Ureter (tissue), 1 donor: Measurements from ENCODE around the gene BDNF. TPM values are rescaled to one million over a fixed set of nuclear protein-coding genes. Genes with fewer than 3 reads are reported as not detected.

ENCODE experiments used
- DNase-seq: peaks from one replicate; pipeline ENCODE4 v3.0.0-alpha.2; 2020; ENCODE audit warnings: low spot score
- total RNA-seq: library from RNA; stranded (reverse); gene quantifications from one replicate; pipeline ENCODE4 v1.2.4, GENCODE V29; 2023
- donor health status: DM: yes; HTN: yes; CAD: no.

Gene BDNF
- total RNA-seq, 1 donor from 2014 or later, result 6.0 TPM

DNA sequence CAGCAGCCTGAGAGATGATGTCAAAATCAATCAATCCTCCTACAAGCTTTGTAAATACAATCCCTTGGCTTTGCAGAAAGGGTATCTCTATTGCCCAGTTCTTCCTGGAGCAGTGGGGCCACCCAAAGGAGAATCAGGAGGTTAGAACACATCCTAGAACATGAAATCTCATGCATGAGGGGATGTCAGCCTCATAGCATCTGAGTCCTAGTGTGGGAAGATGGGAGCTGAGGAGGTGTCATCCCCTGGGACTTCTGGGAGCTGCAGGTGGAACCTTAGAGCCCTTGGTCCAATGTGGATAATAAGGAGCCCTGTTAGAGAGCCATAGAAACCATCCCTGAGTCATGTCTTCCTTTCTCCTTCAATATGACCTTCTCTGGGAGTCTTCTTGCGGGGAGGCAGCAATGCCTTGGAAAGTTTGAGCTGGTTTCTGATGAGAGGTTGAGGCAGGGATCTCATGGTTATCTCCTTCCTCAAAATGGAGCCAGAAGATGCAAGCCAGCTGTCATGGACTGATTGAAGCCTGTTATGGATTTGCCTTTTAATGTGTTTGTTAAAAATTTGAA is 74.8 kb downstream of the BDNF start:
- no peak for DNase-seq

DNA sequence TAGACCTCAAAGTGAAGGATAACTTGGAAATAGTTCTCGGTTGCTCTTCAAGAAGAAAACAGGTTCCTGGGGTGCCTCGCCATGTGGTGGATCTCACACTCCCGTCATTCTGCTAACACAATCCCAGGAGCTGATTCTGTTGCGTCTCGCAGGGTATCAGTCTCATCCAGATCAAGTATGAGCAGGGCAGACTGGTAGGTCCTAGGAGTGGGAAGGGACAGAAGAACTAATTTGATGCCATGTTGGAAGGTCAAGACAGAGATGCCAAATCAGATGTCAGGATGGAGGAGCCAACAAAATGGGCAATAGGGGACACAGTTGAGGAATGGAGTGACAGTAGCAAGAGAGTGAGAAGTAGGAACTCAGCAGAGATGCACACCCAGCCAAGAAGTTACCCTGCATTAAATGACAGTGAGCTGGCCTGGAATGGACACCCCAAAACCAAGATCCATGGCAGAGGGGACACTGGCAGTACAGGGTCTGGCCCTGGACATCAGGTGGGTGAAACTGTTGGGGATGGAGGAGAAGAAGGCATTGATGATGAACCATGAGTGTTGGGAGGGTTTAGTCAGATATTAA is 76.2 kb downstream of the BDNF start:
- DNase-seq, result no peak

DNA sequence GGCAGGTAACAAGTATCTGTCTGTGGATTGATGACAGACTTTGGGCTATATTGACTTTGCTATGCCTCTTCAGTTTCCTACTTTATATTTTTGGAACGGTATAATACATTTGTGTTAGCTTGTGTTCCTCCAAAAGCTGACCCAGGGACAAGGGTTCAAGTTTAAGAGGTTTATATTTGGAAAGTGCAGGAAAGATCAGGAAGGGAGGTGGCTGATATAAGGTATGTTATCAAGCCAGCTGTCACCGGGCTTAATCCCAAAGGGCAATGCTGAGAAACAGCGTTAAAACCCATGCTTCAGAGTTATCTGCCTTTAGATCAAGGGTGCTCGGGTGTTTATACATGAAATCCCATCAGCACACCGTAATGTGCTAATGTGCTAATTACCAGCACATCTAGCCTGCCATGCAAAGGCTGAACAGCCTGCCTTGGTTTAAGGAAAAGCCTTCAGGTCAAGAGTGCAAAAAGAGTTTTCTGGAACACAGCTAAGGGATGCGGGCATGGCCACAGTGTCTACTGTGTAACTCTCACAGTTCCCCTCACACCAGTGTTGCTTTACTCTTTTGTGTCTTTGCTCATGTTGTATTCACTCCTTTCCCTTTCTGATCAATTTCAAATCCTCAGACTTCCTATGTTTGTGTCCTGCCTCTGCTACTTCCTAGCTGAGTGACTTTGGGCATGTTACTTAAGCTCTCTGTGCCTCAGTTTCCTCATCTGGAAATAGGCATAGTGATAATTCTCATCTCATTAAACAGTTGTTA is 77.5 kb downstream of the BDNF start:
- no peak for DNase-seq

DNA sequence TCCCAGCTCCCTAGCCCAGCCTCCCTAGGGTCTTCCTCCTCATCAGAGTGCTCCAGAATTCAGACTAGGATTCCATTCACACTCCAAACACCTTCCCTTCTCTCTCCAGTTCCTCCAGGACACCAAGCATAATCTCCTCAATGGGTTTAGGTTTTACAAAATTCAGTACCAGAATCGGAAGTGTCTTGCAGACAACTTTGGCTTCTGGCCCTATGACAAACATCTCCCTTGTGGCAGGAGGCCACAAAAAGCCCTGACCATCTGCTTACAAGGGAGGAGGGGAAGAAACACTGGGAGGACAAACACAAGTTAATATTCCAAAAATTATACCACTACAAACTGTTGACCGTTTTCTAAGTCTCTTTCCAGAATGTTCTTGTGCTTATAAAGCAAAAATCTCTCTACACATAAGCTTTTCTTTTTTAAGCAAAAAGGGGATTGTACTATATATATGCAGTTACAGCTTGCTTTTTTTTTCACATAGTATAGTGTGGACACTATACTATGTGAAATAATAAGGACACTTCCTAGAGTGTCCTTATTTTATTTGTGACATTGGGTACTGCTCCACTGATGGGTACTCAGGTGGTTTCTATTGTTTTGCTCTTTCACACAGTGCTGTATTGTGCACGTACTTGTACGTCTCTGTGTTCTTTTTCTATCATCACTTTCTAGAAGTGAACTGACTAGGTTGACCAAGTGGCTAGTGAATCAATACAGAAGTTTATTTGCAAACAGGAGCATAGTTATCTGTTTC is 78.7 kb downstream of the BDNF start:
- DNase-seq, result no peak

DNA sequence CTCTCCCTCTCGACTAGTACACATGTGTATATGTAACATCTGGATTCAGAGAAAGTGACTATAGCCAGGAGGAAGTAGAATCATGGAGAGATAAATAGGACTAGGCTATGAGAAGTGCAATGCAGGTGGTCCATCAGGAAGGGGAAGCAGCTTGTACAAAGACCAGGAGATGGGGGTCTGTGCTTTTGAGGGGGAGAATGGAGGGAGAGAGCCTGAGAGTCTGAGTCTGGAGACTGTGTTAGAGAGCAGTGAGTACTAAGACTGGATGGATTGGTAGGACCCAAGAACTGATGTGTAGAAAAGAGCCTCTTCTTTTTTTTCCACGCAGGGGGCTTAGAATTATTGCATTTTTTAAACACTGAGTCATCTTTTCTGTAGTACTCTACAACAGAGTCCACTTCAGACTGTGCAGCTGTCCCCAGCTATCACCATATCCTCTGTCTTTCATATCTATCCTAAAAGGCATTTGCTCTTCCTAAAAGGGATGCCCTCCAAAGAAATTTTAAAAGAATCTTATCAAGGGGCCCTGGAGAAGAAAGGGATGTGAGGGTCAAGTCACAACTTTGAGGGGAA is 80.4 kb downstream of the BDNF start:
- no peak for DNase-seq

DNA sequence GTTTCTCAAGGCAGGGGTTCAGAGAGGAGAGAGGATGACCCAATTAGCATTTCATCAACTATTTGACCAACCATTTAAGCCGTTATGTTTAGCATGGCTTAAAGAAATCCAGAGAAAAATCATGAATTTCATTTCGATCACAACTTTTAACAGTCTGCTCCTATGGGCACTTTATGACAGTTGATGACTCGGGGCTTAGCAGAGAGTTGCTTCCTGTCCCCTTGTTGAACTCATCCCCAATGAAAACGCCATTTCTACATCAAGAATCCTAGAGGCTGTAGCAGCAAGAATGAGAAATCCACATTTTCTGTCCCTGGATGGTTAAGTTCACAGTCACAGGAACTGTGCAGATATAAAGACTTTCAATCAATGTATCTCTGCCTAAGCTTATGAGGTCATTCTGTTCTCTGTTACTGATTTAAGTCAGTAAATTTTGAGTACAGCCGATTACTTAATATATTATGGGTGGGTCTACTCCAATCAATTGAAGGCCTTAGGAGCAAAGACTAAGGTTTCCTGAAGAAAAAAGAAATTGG is 81.1 kb downstream of the BDNF start:
- no peak for DNase-seq

DNA sequence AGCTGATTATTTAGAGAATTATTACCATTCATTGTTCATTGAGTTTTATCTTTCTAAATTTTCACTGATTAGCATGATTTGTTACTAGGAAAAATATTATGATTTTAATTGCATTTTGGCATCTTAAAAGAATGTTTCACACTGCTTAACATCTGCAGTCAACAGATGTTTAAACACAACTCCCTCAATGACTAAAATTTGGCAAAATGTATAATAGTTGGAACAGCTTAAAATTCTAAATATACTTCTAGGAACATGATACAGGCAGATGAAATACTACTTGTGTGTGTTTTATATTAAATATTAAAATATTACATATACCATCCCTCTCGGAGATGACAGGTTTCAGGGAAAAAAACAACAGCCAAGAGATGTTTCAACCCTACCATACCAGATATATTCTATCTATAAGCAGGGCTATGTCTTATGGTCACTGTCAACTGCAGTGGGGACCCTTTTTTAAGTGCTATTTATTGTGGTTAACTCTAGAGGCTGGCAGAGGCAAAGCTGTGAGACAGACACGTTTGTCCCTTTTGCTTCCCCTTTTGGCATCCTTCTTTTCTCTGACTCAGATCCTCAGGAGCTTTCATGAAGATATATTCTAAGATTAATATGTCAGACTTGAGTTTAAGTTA is 81.9 kb downstream of the BDNF start:
- no peak for DNase-seq

DNA sequence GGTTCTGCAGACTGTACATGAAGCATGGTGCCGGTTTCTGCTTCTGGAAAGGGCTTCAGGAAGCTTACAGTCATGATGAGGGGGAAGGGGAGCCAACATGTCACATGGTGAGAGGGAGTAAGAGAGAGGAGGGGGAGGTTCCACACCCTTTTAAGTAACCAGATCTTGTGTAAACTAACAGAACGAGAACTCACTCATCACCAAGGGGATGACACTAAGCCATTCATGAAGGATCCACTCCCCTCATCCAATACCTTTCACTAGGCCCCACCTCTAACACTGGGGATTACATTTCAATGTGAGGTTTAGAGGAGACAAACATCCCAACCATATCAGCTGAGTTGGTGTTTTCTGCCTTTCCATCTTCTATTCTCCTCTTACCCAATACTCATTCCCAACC is 83.5 kb downstream of the BDNF start:
- DNase-seq, result no peak

DNA sequence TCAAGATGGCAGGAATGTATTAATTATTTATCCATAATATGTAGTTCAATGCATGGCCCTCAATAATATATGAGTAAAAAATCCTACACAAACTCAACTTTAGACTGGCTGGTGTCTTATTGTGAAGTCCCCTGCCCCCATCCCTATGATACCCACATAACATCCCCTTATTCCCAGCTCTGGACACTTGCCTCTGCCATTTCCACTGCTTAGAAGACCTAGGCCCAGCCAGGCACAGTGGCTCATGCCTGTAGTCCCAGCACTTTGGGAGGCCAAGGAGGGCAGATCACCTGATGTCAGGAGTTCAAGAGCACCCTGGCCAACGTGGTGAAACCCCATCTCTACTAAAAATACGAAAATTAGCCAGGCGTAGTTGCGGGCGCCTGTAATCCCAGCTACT is 84.4 kb downstream of the BDNF start:
- no peak for DNase-seq

DNA sequence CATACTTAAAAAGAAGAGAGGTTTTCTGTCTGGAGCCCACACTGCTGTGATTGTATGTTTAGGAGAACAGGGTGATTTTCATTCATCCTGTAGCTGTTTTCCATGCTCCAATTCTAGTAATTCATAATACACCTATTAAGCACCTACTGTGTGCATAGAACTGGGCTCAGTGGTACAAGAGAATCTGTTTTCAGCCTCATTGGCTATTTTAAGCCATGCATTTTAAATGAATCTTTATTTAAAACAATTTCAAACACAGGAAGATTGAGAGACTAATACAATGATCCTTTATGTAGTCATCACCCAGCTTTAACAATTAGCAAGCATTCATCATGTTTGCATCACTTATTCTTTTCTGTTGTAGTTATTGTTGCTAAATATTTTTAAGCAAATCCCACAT is 86.2 kb downstream of the BDNF start:
- no peak for DNase-seq

DNA sequence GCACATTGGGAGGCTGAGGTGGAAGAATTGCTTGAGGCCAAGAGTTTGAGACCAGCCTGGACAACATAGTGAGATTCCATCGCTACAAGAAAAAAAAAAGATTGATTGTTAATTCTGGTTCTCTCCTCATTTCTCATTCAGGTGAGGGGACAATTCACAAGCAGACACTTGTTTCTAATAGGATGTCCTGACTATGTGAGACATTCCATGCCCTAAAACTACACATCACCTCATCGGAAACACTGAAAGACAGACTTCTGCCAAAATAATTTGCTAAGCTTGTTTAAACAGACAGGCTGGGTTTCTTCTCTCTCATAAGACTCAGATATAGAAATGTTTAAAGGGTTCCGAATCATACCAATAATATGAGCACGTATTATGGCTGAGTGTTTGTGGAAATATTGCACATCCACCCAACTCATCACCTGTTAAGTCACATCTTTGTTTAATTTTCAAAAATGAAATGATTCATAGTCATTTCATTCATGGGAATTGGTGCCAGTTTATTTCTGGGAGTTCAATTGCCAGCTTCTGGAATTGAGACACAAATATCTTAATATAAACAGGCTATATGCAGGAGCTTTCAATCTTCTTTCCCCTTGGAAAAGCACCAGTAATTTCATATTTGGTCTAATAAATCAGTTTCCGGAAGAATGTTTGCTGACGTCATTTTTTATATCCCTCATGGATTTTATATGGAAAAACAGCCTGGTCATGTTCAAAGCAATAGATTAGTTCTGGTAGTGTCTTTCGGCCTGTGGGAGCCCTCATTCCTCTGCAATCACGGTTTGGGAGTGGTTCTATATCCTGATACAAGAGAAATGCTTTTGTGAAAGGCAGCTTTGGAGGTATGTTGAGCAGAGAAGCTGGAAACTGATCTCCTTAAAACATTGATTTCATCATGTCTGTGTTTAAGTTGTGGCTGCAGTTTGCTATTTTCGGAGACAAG is 87.0 kb downstream of the BDNF start:
- DNase-seq, result no peak

DNA sequence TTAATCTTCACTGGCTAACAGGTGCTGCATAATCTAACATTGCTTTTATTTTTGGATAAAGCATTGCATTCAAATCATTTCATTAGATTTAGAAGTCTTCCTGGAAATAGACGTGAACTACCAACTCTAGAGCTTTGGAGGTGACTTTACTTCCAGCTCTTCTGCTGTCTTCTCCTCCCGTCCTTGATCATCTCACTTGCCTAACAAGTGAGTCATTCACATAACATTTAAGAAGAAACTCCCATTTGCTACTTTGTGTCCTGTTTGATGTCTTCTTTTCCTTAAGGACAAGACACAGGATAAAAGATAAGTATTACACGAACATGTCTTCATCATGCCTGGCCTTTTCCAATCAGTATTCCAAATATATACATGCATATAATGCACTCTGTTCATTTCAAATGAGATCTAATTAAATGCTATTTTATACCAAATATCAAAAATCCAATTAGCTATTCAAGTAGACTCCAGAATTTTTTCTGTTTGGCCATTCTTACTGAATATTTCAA is 88.3 kb downstream of the BDNF start:
- no peak for DNase-seq

DNA sequence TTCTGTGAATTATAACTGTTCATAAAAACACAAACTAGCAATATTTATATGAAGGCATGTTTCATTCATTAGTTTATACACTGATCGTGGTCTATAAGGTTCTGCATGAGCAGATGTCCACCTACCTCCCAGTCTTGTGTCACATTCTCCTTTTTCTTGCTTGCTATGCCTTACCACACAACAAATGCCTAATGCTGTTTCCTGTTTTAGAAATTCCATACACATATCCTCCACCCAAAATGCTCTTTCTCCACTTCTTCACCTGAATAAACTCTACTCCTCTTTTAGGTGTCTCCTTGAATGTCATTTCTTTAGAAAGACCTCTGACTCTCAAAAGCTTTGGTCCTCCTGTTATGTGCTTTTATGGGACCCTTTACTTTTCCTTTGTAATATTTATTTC is 88.9 kb downstream of the BDNF start:
- DNase-seq, result no peak

DNA sequence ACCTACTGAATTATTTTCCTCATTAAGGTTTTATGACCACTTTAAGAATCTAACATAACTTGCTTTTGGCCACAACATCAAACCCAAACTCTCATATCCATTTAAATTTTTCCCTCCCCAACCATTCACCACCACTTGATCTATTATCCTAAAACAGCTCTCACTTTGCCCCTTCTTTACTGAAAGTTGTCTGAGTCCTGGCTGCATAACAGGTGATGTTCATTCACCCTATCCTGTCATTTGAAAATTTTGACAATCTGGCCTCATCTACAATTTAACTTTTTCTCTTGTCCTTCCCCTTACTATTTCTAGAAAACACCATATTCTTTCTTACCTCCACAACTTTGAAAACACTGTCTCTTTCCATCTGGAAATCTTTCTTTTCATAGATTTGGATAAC is 89.3 kb downstream of the BDNF start:
- no peak for DNase-seq

DNA sequence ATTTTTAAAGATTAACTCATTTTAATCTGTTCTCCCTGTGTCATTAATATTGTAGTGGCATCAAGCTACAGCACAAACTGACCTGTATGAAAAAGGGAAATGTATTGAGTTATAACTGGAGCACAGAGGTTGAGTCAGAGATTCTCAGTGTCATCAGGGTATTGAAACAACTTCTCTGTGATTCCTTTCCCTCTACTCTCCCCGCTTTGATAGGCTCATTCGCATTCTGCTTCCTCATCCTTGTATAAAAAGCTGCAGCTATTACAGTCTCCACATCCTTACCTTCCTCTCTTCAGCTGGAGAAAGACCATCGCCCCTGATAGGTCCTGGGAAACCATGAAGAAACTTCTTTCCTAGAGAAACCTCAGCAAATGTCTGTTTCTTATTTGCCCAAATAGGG is 90.0 kb downstream of the BDNF start:
- DNase-seq, result no peak

DNA sequence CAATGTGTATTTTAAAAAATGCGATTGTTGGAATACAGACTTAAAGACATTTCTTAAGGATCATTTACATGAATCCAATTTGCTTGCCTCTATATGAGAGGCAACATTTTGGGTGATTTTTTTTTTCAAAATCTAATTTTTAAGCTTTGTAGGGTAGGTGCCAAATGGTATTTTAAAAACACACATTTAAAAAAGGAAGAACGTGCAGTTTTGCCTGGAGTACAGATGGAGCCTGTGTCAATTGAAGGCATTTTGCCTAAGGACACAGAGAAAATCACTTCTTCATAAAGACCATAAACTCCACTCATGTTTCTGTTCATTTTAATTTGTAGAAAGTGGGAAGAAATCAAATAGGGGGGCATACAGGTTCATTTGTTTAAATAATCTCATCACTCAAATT is 91.3 kb downstream of the BDNF start:
- DNase-seq, result no peak

DNA sequence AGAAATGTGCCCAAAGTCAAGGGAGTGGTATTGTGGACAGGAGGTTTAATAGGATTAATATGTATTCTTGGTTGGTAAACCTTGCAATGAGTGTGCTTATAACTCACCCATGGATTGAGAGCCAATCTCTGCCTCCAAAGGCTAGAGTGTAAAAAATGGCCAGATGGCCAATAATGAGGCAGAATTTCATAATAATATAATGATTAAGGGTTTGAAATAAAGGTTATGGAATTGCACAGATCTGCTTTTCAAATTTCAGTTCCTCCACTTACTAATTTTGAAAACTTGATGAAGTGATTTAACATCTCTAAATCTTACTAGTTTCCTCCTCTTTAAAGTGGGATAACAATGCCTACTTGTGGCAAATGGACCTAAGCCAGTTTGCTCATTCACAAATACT is 94.8 kb downstream of the BDNF start:
- DNase-seq, result no peak
